Activated CD4-positive, alpha-beta T cell treated with anti-CD3 and anti-CD28 coated beads, Interleukin-2, Interleukin-6, amounts not matched to agents 100 ng/mL and 50 ng/mL, durations not matched to agents 16 hours and 8 hours (primary cell): ENCODE results near the gene AGPS.
A peak's percentile ranks its signal among the peaks of the same experiment; 100 is the strongest.

Source experiments
- DNase-seq: peaks from one replicate; pipeline ENCODE4 v3.0.0-alpha.2; 2020

AGPS gene

DNA sequence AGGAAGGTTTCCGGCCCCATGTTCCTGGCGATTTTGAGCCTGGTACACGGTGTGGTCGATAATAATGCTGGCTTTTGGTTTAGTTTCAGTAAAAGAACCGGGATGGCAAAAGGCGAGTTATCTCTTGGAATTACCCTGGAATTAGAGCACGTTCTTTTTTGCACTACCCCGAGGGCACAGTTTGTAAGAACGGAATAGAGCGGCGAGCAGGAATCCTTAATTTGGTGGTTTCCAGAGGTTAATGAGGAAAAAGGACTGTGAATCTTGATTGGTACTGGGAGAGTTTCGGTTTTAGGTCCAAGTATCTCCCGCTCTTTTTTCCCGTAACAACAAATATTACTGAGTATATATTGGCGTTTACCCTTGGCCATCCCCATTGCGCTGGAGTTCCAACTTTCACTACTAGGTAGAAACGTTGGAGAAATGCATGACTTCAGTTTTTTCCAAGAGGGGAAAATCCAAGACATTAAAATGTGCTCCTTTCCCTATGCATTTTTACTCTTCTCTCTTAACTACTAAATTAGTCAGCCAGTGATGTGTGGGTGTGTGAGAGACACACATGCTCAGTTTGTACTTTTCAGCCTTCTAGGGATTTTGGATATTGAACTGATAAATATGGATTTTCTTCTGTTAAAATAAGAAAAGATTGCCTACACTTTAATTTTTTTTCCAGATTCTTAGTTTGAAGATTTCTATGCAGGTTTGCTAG, 160.8 kb downstream of the AGPS start:
- DNase-seq, result no peak

DNA sequence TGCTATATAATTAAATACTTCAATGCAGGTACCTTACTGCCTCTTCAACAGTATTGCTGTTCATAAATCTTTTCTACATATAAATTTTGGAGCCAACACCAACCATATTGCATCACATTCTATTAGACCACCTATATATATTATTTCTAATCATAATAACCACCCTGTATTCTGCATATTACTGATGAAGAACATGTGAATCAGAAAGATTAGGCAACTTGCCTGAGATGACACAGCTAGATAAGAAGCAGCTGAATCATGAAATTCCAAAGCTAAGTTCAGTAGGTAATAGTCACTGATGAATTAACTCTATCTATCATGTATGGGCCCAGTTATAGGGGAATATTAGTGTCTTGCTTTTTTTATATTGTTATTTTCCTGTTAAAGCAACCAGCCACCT, 161.8 kb downstream of the AGPS start:
- no peak for DNase-seq

DNA sequence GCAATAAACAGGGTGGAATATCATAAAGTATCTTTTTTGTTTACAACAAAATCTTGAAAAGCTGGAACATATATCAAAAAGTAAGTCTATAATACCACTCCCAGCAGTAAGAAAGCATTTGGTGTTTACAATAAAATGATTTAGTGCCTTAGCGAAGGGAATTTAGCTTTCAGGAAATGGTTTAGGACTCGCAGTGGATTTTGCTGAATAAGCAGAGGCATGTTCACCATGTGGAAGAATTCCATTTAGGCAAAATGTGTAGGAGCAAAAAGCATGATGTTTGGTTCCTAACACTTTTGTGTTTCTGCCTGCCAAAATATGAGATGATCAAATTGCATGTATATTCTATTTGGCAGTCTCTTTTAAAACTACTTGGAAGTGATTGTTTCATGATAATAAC, 163.6 kb downstream of the AGPS start:
- no peak for DNase-seq

DNA sequence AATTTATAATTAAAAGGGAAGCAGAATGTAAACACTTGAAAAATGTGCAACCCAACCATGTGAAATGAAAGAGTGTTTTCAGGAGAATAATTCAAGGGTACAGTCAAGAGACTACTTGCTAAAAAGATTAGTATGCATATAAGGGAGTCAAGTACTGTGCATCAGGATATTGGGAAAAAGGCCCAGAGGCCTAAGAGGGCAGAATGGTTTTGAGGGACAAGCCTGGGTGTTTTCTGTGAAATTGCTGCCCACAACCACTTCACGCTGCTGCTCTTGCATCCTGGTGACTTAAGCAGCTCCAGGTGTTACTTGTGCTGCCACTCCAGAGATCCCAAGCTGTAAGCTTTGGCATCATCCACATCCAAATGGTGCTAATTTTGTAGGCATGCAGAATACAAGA, 165.2 kb downstream of the AGPS start:
- DNase-seq, result no peak

DNA sequence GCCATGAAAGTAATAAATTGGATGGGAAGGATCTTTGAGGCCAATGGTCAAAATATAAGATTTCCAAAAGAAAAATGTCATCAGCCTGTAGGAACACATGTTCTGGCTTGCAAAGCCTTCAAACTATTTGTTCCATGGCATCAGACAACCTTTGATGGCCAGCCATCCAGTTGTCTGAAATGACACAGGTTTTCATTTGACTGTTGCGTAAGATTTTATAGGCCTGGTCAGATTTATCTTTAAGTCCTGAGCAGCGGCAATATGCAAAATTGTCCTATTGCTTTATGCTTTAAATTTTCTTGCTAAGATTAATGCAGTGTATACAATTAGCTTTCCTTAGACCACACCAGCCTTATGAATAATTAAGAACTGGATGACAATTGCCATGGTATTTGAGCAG, 167.1 kb downstream of the AGPS start:
- DNase-seq, result no peak

DNA sequence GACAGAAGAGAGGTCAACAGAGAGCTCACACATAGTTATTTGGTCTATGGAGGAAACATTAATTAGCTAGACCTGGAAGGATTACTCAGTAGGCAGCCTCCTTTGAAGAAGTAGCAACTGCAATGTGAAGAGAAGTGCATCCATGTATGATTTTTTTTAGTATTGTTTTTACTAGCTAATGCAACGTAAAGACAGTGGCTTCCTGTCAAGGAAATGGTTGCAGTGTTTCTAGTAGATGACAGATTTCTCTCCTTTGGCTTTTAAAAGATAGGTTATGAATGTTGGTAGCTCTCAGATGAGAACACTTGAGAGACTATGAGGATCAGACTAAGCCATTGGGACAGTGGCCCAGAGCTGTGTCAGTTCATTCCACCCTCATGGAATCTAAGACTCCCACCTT, 175.8 kb downstream of the AGPS start:
- DNase-seq, result peak; percentile 46

DNA sequence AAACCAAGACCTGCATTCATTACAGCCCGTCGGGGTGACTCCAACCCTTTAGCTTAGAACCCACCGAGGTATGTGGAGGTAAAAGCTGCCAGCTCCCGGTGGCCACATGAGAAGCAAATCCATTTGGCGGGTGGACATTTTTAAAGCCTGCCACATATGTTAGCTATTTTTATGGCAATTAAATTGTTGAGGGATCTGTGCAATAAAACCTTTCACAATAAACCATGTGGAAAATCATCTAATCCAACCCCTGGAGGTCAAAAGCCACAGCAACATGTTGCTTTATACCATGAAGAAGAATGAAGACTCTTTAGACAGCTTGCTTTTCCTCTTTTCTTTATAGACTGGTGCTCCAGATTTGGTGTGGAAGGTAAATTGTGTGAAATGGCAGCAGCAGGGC, 176.3 kb downstream of the AGPS start:
- no peak for DNase-seq

DNA sequence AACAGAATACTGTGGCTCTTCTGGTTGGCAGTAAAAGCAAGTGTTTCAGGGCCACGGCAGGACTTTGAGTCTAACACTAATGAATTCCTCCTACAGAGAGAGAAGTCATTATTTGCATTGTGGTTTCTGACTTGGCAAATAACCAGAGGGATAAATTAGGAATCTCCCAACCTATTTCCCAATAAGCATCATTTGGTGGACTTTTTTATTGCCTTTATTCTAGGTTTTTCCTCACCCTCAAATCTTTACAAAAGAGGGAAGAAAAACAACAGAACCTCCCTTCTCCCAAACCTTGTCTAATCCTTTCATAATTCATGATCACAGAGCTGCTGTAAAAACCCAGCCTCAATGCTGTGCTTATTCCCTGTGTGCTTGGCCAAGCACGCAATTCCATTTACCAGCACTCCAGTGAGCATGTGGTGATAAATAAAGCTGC, 179.7 kb downstream of the AGPS start:
- DNase-seq, result no peak

DNA sequence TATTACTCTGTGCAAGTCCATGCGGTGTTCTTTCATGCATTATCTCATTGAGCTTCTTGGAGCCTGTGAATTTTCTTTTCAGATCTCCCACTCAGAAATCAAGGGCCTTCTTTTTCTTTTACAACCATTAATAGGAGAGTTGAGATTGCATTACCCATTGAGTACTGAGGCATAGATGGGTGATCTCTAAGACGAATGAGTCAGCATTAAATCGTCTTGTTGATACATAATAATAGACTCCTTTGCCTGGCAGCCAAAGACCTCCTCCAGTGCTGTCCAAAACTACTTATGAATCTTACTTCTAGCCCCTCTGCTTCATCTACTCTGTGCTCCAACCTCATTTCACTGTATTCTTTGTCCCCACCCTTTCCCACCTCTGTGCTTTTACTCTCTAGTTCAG, 180.5 kb downstream of the AGPS start:
- DNase-seq, result no peak

DNA sequence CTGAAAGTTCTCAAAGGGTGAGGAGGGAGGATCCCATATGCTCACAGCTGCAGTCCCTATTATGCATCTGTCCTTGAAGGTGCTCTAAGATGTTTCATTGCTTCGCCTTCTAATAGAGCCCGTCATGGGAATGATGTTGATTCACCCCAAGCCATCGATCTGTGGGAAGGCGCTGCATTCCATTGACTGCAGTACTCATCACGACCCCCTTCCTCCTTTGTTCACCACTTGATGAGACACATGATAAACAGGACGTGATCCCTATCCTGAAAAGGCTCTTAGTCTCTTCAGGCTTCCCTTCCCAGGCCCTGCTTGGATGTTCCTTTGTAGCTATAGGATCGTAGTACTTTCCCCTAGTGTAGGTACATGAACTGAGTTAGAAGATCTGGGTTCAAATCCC, 181.8 kb downstream of the AGPS start:
- no peak for DNase-seq

DNA sequence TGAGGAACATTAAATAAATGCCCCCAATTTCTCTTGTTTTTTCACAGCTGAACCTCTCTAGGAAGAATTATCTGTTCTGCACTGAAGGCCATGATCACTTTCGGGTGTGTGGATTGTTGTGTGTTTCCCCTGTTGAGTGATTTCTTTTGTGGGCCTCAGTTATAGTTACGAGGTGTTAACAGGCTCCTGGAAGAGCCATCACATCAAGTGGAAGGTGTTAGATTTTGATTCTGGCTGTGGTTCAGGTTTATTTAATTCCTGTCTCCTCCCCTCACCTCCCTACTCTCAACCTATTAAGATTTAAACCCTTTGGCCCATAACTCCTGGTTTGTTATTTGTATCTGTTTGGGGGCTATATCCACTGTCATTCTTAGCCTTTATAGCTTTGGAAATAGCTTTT, 182.8 kb downstream of the AGPS start:
- no peak for DNase-seq

DNA sequence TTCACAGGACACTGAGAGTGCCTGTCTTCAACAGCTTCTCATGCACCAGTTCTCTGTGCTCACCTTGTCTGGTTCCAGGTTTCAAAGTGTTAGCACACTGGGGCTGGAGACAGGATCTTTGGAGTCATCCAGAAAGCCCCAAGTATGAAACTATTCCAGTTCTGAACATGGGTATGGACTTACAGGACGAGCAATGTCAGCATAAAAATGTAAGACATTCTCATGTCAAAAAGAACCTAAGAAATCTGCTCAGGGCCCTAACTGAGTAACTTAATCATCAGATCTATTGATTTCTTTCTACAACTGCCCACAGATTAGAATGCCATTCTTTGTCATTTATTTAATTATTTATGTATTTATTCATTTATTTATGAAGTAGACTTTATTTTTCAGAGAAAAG, 184.5 kb downstream of the AGPS start:
- no peak for DNase-seq

DNA sequence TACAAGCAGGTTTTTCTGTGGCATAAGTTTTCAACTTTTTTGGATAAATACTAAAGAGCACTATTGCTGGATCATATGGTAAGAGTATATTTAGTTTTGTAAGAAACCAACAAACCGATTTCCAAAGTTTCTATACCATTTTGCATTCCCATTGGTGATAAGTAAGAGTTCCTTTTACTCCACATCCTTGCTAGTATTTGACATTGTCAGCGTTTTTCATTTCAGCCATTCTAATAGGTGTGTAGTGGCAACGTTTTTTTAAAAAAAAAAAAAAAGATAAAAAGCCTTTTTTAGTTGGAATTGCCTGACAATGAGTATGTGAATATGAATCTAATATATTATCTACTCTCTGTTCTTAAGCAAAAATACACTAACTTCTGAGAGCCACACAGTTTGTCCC, 185.9 kb downstream of the AGPS start:
- DNase-seq, result no peak

DNA sequence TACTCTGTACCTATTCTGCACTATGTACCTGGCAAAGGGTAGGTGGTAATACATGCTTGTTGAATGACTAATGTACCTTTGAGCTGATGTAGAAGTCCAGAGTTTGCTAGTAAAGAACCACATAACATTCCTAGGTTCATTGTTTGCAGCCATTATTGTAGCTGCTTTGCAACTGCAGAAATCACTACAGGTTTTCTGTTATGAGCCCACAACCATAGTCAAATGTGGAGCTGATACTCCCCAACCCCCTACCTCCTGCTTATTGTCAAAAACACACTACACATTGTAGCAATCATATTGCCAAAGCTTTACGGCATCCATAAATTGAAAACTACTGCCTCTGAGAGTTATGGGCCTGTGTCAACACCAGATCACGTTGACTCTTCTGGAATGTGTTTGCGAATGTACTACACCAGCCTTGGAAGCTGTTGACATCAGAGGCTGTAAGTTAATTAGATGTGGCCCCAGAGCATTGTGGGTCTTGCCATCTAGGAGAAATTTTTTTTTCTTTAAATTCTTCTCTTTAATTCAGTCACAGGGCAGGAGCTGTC, 187.0 kb downstream of the AGPS start:
- DNase-seq, result no peak

DNA sequence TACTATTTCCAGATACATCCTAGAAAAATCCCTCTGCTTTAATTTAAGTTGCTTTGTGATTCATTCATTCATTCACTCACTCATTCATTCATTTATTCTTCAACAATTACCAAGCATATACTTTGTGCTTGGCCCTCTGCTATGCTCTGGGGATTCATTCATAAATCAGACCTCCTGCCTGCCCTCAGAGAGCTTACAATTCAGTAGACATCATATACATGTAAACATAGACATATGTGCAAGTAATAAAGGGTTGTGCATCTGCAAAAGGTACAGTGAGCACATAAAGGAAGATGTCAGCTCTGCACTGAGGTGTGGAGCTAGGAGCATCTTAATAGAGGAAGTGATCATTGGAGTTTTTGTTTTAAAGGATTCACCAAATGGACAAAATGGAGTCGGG, 189.4 kb downstream of the AGPS start:
- DNase-seq, result no peak

DNA sequence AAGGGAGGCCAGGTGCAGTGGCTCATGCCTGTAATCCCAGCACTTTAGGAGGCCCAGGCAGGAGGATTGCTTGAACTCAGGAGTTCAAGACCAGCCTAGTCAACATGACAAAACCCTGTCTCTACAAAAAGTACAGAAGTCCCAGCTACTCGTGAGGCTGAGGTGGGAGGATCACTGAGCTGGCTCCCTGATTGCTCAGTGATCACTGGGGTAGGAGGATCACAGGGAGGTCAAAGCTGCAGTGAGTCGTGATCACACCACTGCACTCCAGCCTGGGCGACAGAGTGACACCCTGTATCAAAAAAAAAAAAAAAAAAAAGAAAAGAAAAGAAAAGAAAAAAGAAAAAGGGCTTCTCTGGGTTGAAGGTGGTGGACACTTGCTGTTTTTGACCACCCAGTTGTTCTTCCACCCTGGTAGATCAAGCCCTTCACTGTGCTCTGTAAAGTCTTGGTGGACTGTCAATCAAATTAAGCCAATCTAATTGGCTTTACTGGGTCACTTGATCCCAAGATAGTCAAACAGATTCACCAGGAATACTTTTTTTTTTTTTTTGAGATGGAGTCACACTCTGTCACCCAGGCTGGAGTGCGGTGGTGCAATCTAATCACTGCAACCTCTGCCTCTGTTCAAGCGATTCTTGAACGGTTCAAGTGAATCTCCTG, 191.6 kb downstream of the AGPS start:
- no peak for DNase-seq

DNA sequence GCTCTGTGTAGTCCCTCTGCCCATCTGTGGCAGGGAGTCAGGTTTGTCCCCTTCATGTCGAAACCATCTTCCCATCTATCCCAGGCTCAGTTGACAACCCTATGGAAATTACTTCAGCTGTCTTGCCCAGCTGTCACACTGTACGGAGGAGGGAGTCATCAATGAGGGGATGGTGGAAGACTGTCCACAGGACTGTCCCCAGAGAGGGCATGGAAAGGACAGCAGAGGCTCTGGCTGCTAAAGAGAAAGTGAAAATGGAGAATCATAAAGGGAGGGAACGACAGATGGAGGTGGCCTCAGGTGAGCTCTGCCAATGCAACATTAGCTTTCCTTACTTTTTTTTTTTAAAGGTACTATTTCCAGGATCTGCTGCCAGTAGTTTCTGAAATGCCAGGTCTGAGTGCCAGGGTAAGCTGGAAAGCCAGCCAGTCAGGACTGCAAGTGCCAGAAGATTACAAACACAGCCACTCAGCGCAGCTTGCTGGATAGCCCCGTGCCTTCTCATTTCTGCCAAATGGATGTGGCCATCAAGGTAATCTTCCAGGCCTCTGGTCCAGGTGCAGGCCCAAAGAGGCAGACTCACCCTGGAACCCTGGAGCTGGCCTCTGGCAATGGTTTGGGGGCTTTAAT, 192.8 kb downstream of the AGPS start:
- DNase-seq, result no peak

DNA sequence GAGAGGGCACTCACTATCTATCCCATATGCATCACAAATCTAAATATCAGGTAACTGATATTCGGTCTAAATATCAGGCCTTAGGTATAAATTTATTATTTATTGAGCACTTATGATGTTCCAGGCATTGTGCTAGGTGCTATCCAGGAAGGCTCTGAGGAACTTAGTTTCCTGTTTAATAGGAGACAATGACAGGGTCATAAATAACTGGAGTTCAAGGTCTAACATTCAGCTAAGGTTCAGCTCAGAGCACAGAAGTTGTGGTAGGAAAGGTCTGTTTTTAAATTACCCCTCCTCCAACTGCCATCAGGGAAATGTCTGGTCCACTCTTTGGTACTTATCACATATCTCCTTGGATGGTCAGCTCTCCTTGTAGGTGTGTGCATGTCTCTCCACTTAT, 193.6 kb downstream of the AGPS start:
- no peak for DNase-seq

DNA sequence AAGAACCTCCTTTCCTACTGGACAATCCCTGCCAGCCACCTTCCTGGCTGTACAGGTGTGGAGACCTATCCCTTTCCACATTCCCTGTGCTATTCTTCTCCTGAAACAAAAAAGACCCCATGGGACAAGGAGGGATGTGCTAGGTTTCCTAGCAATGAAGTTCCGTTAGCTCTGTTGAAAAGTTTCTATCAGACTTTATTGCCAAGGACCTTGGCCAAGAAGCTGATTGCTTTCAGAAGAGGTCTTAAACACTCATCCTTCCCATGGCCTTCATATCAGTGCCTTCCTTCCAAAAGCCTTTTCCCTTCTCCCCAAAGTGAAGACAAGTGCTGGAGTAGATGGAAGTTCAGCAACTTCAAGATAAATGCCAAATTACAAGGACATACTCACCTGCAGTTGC, 194.8 kb downstream of the AGPS start:
- DNase-seq, result no peak

DNA sequence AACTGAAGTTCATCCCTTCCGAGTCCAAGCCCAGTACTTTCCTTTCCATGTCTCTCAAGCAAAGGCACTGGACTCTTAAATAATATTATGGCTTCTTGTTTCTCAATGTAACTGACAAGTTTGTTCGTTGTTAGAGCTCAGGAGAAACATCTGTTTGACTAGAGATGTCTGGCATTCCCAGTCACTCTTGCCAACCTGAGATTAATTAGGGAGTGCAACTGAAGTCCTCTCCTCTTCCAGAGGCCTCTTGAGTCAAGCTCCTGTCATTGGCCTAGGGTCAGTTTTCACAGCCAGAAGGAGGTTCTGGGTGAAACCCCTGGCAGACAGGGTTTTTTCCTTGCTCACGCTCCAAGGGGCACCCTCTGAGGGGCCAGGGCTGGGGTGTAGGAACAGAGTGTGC, 196.1 kb downstream of the AGPS start:
- DNase-seq, result no peak

DNA sequence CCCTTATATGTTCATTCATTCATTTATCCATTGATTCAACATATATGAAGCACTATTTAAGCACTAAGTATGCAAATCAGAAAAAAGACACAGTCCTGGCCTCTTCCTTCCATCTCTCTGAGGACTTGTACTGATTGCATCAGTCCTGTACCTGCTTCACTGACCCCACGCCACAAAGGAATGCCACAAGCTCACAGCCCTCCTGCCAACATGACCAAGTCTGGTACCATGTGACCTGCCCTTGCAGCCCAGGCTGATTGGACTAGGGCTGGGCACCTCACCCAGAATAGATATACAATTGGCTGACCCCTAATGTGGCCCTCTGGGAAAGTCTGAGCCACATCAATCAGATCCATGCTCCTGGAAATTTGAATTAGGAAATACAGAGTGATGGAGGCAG, 196.6 kb downstream of the AGPS start:
- DNase-seq, result no peak

DNA sequence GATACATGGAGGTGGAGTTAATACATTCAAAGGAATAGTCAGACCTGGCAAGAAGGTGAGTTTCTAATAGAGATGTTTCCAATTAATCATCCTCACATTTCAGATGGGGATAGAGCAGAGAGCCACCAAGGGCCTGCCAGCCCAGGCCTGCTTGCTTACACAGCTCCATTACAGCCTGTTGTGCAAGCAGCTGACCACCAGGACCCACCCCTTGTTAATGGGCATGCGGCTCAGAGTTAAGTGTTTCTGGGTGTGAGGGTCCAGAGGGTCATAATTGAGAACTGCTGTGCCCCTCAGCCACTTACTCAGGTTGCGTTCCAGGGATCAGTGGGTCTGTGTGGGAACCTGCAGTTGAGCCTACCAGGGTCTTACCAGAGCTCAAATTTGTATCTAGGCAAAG, 199.8 kb downstream of the AGPS start:
- DNase-seq, result no peak

DNA sequence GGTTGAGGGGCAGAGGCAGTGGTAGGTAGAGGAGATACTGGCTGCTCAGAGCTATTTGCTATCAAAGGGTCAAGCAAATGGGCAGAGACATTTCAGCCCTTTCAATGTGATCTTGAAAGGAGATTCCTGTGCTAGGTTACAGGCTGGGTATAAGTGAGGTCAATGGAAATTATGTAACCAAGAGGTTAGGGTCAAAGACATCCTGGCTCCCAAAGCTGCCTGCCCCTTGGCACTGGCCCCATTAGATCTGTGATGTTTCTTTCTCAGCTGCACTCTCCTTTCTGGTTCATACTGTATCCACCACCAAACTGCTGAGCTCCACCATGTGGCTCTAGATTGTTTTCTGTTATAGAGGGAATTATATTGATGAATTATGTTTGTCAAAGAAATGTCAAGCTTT, 200.4 kb downstream of the AGPS start:
- no peak for DNase-seq

DNA sequence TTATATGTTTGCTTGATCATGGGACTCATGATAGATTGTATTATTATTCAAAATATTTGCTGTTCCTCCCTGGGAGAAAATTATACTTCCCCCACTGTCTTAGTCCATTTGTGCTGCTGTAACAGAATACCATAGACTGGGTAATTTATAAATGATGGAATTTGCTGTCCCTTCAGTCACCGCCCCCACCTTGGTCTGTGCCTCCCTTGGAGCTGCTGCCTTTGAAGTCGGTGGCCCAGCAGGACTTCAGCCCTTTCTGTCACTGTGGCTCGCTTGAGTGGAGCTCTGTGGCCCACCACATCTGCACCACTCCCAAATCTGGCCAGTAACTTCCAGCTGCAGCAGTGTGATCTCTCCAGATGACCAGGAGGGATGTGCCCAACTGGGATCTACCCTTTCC, 200.8 kb downstream of the AGPS start:
- DNase-seq, result no peak
